ENCODE measurements around the gene KRT6B.
"Not testable (repeated sequence)": the region's sequence is repeated elsewhere in the genome, so short reads cannot be mapped to it uniquely, and the experiment has no call there.

KRT6B gene

GRCh38 chr12:52496590-52497071 is 44.7 kb upstream of the KRT6B start:
- H3K4me3 Mint-ChIP-seq, result peak overlapping the region; percentile 13
- no peak for DNase-seq
- H3K27ac Mint-ChIP-seq, result no peak overlapping the region

GRCh38 chr12:52496054-52496453 is 44.1 kb upstream of the KRT6B start:
- H3K4me3 Mint-ChIP-seq, result peak overlapping the region; percentile 13
- DNase-seq, result no peak
- no peak for TF ChIP-seq CTCF (IDR thresholded peaks at IDR 0.05)
- H3K9me3 Mint-ChIP-seq, result peaks cover 4% of the 10 kb centered on the region
- peaks cover 15% of the 10 kb centered on the region for H3K27me3 Mint-ChIP-seq (ENCODE audit: low read depth, poor library complexity)
- H3K36me3 Mint-ChIP-seq (ENCODE audit: low read depth), result no peaks in the 10 kb centered on the region
- H3K4me1 Mint-ChIP-seq, result peaks cover 28% of the 10 kb centered on the region
- peak overlapping the region; percentile 34 for H3K27ac Mint-ChIP-seq

More at GRCh38 chr12:52496590-52497071, 44.7 kb upstream of the KRT6B start:
- H3K36me3 Mint-ChIP-seq (ENCODE audit: low read depth), result no peaks in the 10 kb centered on the region
- peaks cover 28% of the 10 kb centered on the region for H3K4me1 Mint-ChIP-seq
- H3K27me3 Mint-ChIP-seq (ENCODE audit: low read depth, poor library complexity), result peaks cover 10% of the 10 kb centered on the region
- no peak for TF ChIP-seq CTCF (IDR thresholded peaks at IDR 0.05)
- peaks cover 7% of the 10 kb centered on the region for H3K9me3 Mint-ChIP-seq

- Mint-ChIP-seq H3K4me1 (peaks cover 28% of the 10 kb centered on the region), H3K4me3 (no peak overlapping the region), H3K27ac (no peak overlapping the region), H3K27me3 (ENCODE audit: low read depth, poor library complexity) (peaks cover 15% of the 10 kb centered on the region), H3K36me3 (ENCODE audit: low read depth) (no peaks in the 10 kb centered on the region), H3K9me3 (no peaks in the 10 kb centered on the region)
- no peak for TF ChIP-seq CTCF (IDR thresholded peaks at IDR 0.05)
- DNase-seq, result peak; percentile 35
These were observed 43.4 kb upstream of the KRT6B start for GRCh38 chr12:52495389-52495788.

- Mint-ChIP-seq H3K36me3 (ENCODE audit: low read depth) (no peaks in the 10 kb centered on the region), H3K9me3 (no peaks in the 10 kb centered on the region), H3K4me3 (no peak overlapping the region), H3K27ac (no peak overlapping the region), H3K27me3 (ENCODE audit: low read depth, poor library complexity) (peaks cover 15% of the 10 kb centered on the region), H3K4me1 (peaks cover 28% of the 10 kb centered on the region)
- no peak for TF ChIP-seq CTCF (IDR thresholded peaks at IDR 0.05)
- DNase-seq, result no peak
These were observed 42.6 kb upstream of the KRT6B start for GRCh38 chr12:52494518-52494917.

- Mint-ChIP-seq H3K4me3 (no peak overlapping the region), H3K9me3 (no peaks in the 10 kb centered on the region), H3K36me3 (ENCODE audit: low read depth) (no peaks in the 10 kb centered on the region), H3K27ac (no peak overlapping the region), H3K27me3 (ENCODE audit: low read depth, poor library complexity) (peaks cover 15% of the 10 kb centered on the region), H3K4me1 (peaks cover 28% of the 10 kb centered on the region)
- no peak for DNase-seq
- no peak for TF ChIP-seq CTCF (IDR thresholded peaks at IDR 0.05)
These were observed 42.2 kb upstream of the KRT6B start for GRCh38 chr12:52494100-52494499.

GRCh38 chr12:52493172-52493571 is 41.2 kb upstream of the KRT6B start, which contains the start of gene KRT6A:
TSS of gene KRT6A (minus strand) at chr12:52493257. CDS start at chr12:52493188, 69 bp downstream.
- H3K27me3 Mint-ChIP-seq (ENCODE audit: low read depth, poor library complexity), result peaks cover 19% of the 10 kb centered on the region
- H3K4me3 Mint-ChIP-seq, result no peak within 1 kb of the TSS
- H3K27ac Mint-ChIP-seq, result no peak within 1 kb of the TSS
- no peaks in the 10 kb centered on the region for H3K36me3 Mint-ChIP-seq (ENCODE audit: low read depth)
- no peak for DNase-seq
- TF ChIP-seq CTCF (IDR thresholded peaks at IDR 0.05), result no peak
- peaks cover 28% of the 10 kb centered on the region for H3K4me1 Mint-ChIP-seq
- no peaks in the 10 kb centered on the region for H3K9me3 Mint-ChIP-seq

- not testable (repeated sequence) for H3K9me3 Mint-ChIP-seq; H3K4me3 Mint-ChIP-seq; DNase-seq; H3K27ac Mint-ChIP-seq; H3K36me3 Mint-ChIP-seq (ENCODE audit: low read depth)
- peaks cover 22% of the 10 kb centered on the region for H3K27me3 Mint-ChIP-seq (ENCODE audit: low read depth, poor library complexity)
- H3K4me1 Mint-ChIP-seq, result peaks cover 28% of the 10 kb centered on the region
These were observed 40.5 kb upstream of the KRT6B start for GRCh38 chr12:52492405-52492804.

- Mint-ChIP-seq H3K4me1 (peaks cover 19% of the 10 kb centered on the region), H3K27me3 (ENCODE audit: low read depth, poor library complexity) (peaks cover 22% of the 10 kb centered on the region)
- H3K36me3 Mint-ChIP-seq (ENCODE audit: low read depth); H3K27ac Mint-ChIP-seq; H3K9me3 Mint-ChIP-seq; H3K4me3 Mint-ChIP-seq; DNase-seq: not testable (repeated sequence)
These were observed 39.5 kb upstream of the KRT6B start for GRCh38 chr12:52491495-52491894.

All from nephron progenitor cell (in vitro differentiated cells).